ENCODE results near the gene AADACL4. TPM values are rescaled to one million over a fixed set of nuclear protein-coding genes. Genes with fewer than 3 reads are reported as not detected.

AADACL4 gene
- total and polyA plus RNA-seq, 2 donors from 2014 or later: 0.16 to 0.58 TPM

- Histone ChIP-seq H3K4me3 (ENCODE audit: low read length in 3 of 3) (no peak overlapping the region), H3K36me3 (ENCODE audit: control insufficient read depth in 2 of 3, insufficient read depth in 3 of 3, low read length in 3 of 3) (peaks cover 4 to 8% (median 4%) of the 10 kb centered on the region in 3 donors), H3K27me3 (ENCODE audit: control insufficient read depth, insufficient read depth, low read length) (no peaks in the 10 kb centered on the region), H3K27ac (ENCODE audit: low read depth in 2 of 2, low read length in 2 of 2) (peak overlapping the region; percentile 76 to 95), H3K9me3 (ENCODE audit: control insufficient read depth in 2 of 3, insufficient read depth in 1 of 3, low read length in 3 of 3) (no peaks in the 10 kb centered on the region), H3K4me1 (ENCODE audit: control insufficient read depth in 2 of 3, insufficient read depth in 2 of 3, low read depth in 1 of 3, low read length in 3 of 3) (peaks cover 6 to 80% (median 77%) of the 10 kb centered on the region in 3 donors), H3K9ac (ENCODE audit: low read length in 3 of 3) (peak overlapping the region in 1 of 3 donors; percentile 4)
- DNase-seq (peak in 3 of 5 donors; percentile 56 to 62 (median 60)), FAIRE-seq (no peak)
- intact Hi-C loops (cut with DNase I): no loop called here
- TF ChIP-seq CTCF (IDR thresholded peaks at IDR 0.05; ENCODE audit: borderline replicate concordance, extremely low read depth, insufficient read depth): peak; percentile 50
Measured at GRCh38 chr1:12600880-12601633, 42.8 kb upstream of the AADACL4 start.

- no peak for TF ChIP-seq CTCF (IDR thresholded peaks at IDR 0.05; ENCODE audit: borderline replicate concordance, extremely low read depth, insufficient read depth)
- Histone ChIP-seq H3K27me3 (ENCODE audit: control insufficient read depth, insufficient read depth, low read length) (no peaks in the 10 kb centered on the region), H3K4me3 (ENCODE audit: low read length in 3 of 3) (peak overlapping the region in 1 of 3 donors; percentile 7), H3K9ac (ENCODE audit: low read length in 3 of 3) (peak overlapping the region in 1 of 3 donors; percentile 23), H3K9me3 (ENCODE audit: control insufficient read depth in 2 of 3, insufficient read depth in 1 of 3, low read length in 3 of 3) (peaks cover 0 to 3% (median 0%) of the 10 kb centered on the region in 3 donors), H3K4me1 (ENCODE audit: control insufficient read depth in 2 of 3, insufficient read depth in 2 of 3, low read depth in 1 of 3, low read length in 3 of 3) (peaks cover 6 to 71% (median 70%) of the 10 kb centered on the region in 3 donors), H3K27ac (ENCODE audit: low read depth in 2 of 2, low read length in 2 of 2) (peak overlapping the region; percentile 62 to 95), H3K36me3 (ENCODE audit: control insufficient read depth in 2 of 3, insufficient read depth in 3 of 3, low read length in 3 of 3) (peaks cover 4 to 12% (median 4%) of the 10 kb centered on the region in 3 donors)
- DNase-seq (peak in 1 of 5 donors; percentile 62), FAIRE-seq (no peak)
- intact Hi-C loops (cut with DNase I): no loop called here
Measured at GRCh38 chr1:12601700-12602658, 41.9 kb upstream of the AADACL4 start.

- peaks cover 2 to 16% (median 4%) of the 10 kb centered on the region in 3 donors for H3K36me3 ChIP-seq (ENCODE audit: control insufficient read depth in 2 of 3, insufficient read depth in 3 of 3, low read length in 3 of 3)
- H3K27me3 ChIP-seq (ENCODE audit: control insufficient read depth, insufficient read depth, low read length): no peaks in the 10 kb centered on the region
- FAIRE-seq: no peak
- no peak for DNase-seq
- peak overlapping the region; percentile 29 to 62 for H3K27ac ChIP-seq (ENCODE audit: low read depth in 2 of 2, low read length in 2 of 2)
- no peak for TF ChIP-seq CTCF (IDR thresholded peaks at IDR 0.05; ENCODE audit: borderline replicate concordance, extremely low read depth, insufficient read depth)
- H3K4me3 ChIP-seq (ENCODE audit: low read length in 3 of 3): no peak overlapping the region
- H3K4me1 ChIP-seq (ENCODE audit: control insufficient read depth in 2 of 3, insufficient read depth in 2 of 3, low read depth in 1 of 3, low read length in 3 of 3): peaks cover 4 to 66% (median 65%) of the 10 kb centered on the region in 3 donors
- intact Hi-C loops (cut with DNase I): no loop called here
- H3K9ac ChIP-seq (ENCODE audit: low read length in 3 of 3): peak overlapping the region in 1 of 3 donors; percentile 23
- peaks cover 0 to 4% (median 0%) of the 10 kb centered on the region in 3 donors for H3K9me3 ChIP-seq (ENCODE audit: control insufficient read depth in 2 of 3, insufficient read depth in 1 of 3, low read length in 3 of 3)
Measured at GRCh38 chr1:12602659-12603024, 41.2 kb upstream of the AADACL4 start.
